GM12891 (cell line): ENCODE data around the gene OSBP2.

ENCODE experiments used
- PAX5 ChIP-seq: IDR thresholded peaks from 2 replicates; pipeline ENCODE4 v1.6.1; 2011; ENCODE audit warnings: low read length, moderate library complexity, mild to moderate bottlenecking; ENCODE audit not compliant: insufficient read depth, severe bottlenecking
- POLR2A ChIP-seq: IDR thresholded peaks from 2 replicates; pipeline ENCODE4 v1.6.1; 2011; ENCODE audit warnings: low read depth, low read length, control low read depth
- POLR2AphosphoS5 ChIP-seq: IDR thresholded peaks from 2 replicates; pipeline ENCODE4 v1.6.1; 2011; ENCODE audit warnings: low read depth, low read length, control low read depth
- POU2F2 ChIP-seq: IDR thresholded peaks from 2 replicates; pipeline ENCODE4 v1.6.1; 2011; ENCODE audit warnings: low read depth, mild to moderate bottlenecking, control low read depth, low read length, moderate library complexity
- SPI1 ChIP-seq: IDR thresholded peaks from 2 replicates; pipeline ENCODE4 v1.6.1; 2011; ENCODE audit warnings: low read depth, low read length, control low read depth
- TAF1 ChIP-seq: IDR thresholded peaks from 2 replicates; pipeline ENCODE4 v1.6.1; 2011; ENCODE audit warnings: low read depth, low read length, control low read depth

DNA sequence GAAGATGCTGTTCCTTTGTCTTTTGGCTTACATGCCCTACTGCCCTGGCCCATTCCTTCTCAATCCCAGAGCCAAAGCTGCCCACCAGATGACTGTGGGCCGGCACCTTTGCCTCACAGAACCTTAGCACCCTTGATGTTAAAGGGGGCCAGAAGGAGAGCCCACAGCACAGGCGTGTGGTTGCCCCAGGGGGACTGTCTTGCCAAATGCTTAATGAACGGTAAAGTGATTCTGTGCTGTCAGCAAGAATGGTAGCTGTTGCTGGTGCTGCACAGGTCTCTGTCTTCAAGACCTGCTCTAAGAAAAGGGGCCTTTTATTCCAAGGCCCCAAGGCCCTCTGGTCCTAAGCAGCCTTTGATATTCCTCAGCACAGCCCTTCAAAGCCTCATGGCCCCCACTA lies 160.6 kb downstream of the OSBP2 start:
- TF ChIP-seq POLR2AphosphoS5 (no peak), POLR2A (no peak), TAF1 (no peak), SPI1 (no peak), PAX5 (no peak), POU2F2 (no peak)
